Suprapubic skin (tissue), 3 donors: ENCODE results near the gene RPS24.

Experiments used
- CTCF ChIP-seq, 2 donors: fragments of 200-600 bp in 1 of 2; fragments of 450-650 bp in 1 of 2; sonication (generic) in 1 of 2; IDR thresholded peaks; one replicate each; pipeline ENCODE4 v1.5.1; 2016 to 2019; ENCODE audit warnings: antibody characterized with exemption in 2 of 2, mild to moderate bottlenecking in 1 of 2, moderate library complexity in 1 of 2
- POLR2A ChIP-seq, 2 donors: fragments of 450-650 bp; IDR thresholded peaks; one replicate each; pipeline ENCODE4 v1.6.1; 2017; ENCODE audit warnings: antibody characterized with exemption in 2 of 2, mild to moderate bottlenecking in 2 of 2, moderate library complexity in 2 of 2

GRCh38 chr10:78058562-78058961 is 24.9 kb downstream of the RPS24 start:
- no peak for TF ChIP-seq CTCF (IDR thresholded peaks at IDR 0.05)
- TF ChIP-seq POLR2A (IDR thresholded peaks at IDR 0.05), result no peak
